Karpas-422 (cell line): ENCODE data around the gene TOR4A. TPM values are rescaled to one million over a fixed set of nuclear protein-coding genes. Genes with fewer than 3 reads are reported as not detected.

ENCODE experiments used
- DNase-seq: peaks from one replicate; pipeline ENCODE4 v3.0.0-alpha.2; 2015
- H2AFZ ChIP-seq: fragments of 200-600 bp; sonication (generic); 2 replicates; pipeline ENCODE4 v1.6.1; 2014; ENCODE audit warnings: antibody characterized with exemption, low read length, mixed read lengths
- H3K27ac ChIP-seq: fragments of 200-600 bp; sonication (generic); 2 replicates; pipeline ENCODE4 v1.5.1; 2014; ENCODE audit warnings: mild to moderate bottlenecking, low read length, moderate library complexity
- H3K27me3 ChIP-seq: fragments of 200-600 bp; sonication (generic); 2 replicates; pipeline ENCODE4 v1.6.1; 2014; ENCODE audit warnings: low read length, mixed read lengths
- H3K36me3 ChIP-seq: fragments of 200-600 bp; sonication (generic); 2 replicates; pipeline ENCODE4 v1.6.1; 2014; ENCODE audit warnings: low read length, mixed read lengths; ENCODE audit not compliant: insufficient read depth
- H3K4me1 ChIP-seq: fragments of 200-600 bp; sonication (generic); 2 replicates; pipeline ENCODE4 v1.6.1; 2014; ENCODE audit warnings: mild to moderate bottlenecking, low read length, mixed read lengths
- H3K4me2 ChIP-seq: fragments of 200-600 bp; sonication (generic); 2 replicates; pipeline ENCODE4 v1.6.1; 2014; ENCODE audit warnings: low read length, low read depth, mild to moderate bottlenecking; ENCODE audit not compliant: poor library complexity, severe bottlenecking
- H3K4me3 ChIP-seq: fragments of 200-600 bp; sonication (generic); 2 replicates; pipeline ENCODE4 v1.5.1; 2014; ENCODE audit warnings: mild to moderate bottlenecking, antibody characterized with exemption, low read length, mixed read lengths
- H3K79me2 ChIP-seq: fragments of 200-600 bp; sonication (generic); 2 replicates; pipeline ENCODE4 v1.6.1; 2014; ENCODE audit warnings: mild to moderate bottlenecking, low read length, mixed read lengths
- H3K9ac ChIP-seq: fragments of 200-600 bp; sonication (generic); 2 replicates; pipeline ENCODE4 v1.6.0; 2014; ENCODE audit warnings: low read length
- H3K9me2 ChIP-seq: fragments of 200-600 bp; sonication (generic), shearing (Covaris generic); replicated peaks from 2 replicates; pipeline ENCODE4 v1.6.0; 2014; ENCODE audit warnings: mild to moderate bottlenecking, low read length, moderate library complexity; ENCODE audit not compliant: insufficient read depth
- H3K9me3 ChIP-seq: fragments of 300-700, 200-600 bp; sonication (generic); 2 replicates; pipeline ENCODE4 v1.6.1; 2014; ENCODE audit warnings: low read length, mixed read lengths
- H4K20me1 ChIP-seq: fragments of 200-600 bp; sonication (generic); 2 replicates; pipeline ENCODE4 v1.6.1; 2014; ENCODE audit warnings: mild to moderate bottlenecking, antibody characterized with exemption, low read length, low read depth; ENCODE audit not compliant: insufficient read depth
- total RNA-seq: library from RNA; depleted of rRNA; stranded (reverse); fragments of >200 nt; shearing (Covaris generic); gene quantifications from 2 replicates; pipeline ENCODE4 v1.2.3, GENCODE V29; 2014; ENCODE audit warnings: low replicate concordance

The TOR4A gene
- total RNA-seq, 1 experiment from 2014 or later = 8.8 TPM

- H3K79me2 ChIP-seq = no peaks in the 10 kb centered on the region
- H3K9ac ChIP-seq = peak overlapping the region; percentile 90
- no peaks in the 10 kb centered on the region for H3K9me2 ChIP-seq
- H3K27ac ChIP-seq = peak overlapping the region; percentile 94
- H3K4me3 ChIP-seq = peak overlapping the region; percentile 77; the same call in 1 of the 2 replicates
- no peaks in the 10 kb centered on the region for H3K9me3 ChIP-seq
- no peak overlapping the region for H2AFZ ChIP-seq
- H3K4me2 ChIP-seq = peak overlapping the region; percentile 84
- H4K20me1 ChIP-seq = peaks cover 3% of the 10 kb centered on the region; the same call in 1 of the 2 replicates
- H3K27me3 ChIP-seq = no peaks in the 10 kb centered on the region
- DNase-seq = peak; percentile 42
- H3K4me1 ChIP-seq = peaks cover 59% of the 10 kb centered on the region
- peaks cover 2% of the 10 kb centered on the region; the same call in 1 of the 2 replicates for H3K36me3 ChIP-seq
Observed at GRCh38 chr9:137275588-137276472, 1.7 kb upstream of the TOR4A start.

GRCh38 chr9:137276473-137277328 is 825 bp upstream of the TOR4A start:
- Histone ChIP-seq H3K4me2 (peak overlapping the region; percentile 84), H3K36me3 (peaks cover 2% of the 10 kb centered on the region; the same call in 1 of the 2 replicates), H3K4me1 (peaks cover 59% of the 10 kb centered on the region), H2AFZ (no peak overlapping the region), H3K9ac (peak overlapping the region; percentile 90), H3K4me3 (peak overlapping the region; percentile 77), H3K9me3 (no peaks in the 10 kb centered on the region), H3K9me2 (no peaks in the 10 kb centered on the region), H3K27ac (peak overlapping the region; percentile 94), H4K20me1 (peaks cover 3% of the 10 kb centered on the region; the same call in 1 of the 2 replicates), H3K79me2 (no peaks in the 10 kb centered on the region), H3K27me3 (no peaks in the 10 kb centered on the region)
- DNase-seq = peak; percentile 87

GRCh38 chr9:137278061-137278701 is 655 bp downstream of the TOR4A start:
- H3K4me1 ChIP-seq = peaks cover 59% of the 10 kb centered on the region
- peaks cover 3% of the 10 kb centered on the region; the same call in 1 of the 2 replicates for H4K20me1 ChIP-seq
- peak; percentile 78 for DNase-seq
- peak overlapping the region; percentile 94 for H3K27ac ChIP-seq
- H3K9me3 ChIP-seq = no peaks in the 10 kb centered on the region
- H3K9ac ChIP-seq = peak overlapping the region; percentile 90
- no peak overlapping the region for H2AFZ ChIP-seq
- no peaks in the 10 kb centered on the region for H3K79me2 ChIP-seq
- no peaks in the 10 kb centered on the region for H3K27me3 ChIP-seq
- H3K4me3 ChIP-seq = peak overlapping the region; percentile 77
- H3K36me3 ChIP-seq = peaks cover 4% of the 10 kb centered on the region; the same call in 1 of the 2 replicates
- H3K9me2 ChIP-seq = no peaks in the 10 kb centered on the region
- H3K4me2 ChIP-seq = peak overlapping the region; percentile 84

GRCh38 chr9:137278721-137279711 is 1.5 kb downstream of the TOR4A start:
- Histone ChIP-seq H3K79me2 (no peaks in the 10 kb centered on the region), H3K27me3 (no peaks in the 10 kb centered on the region), H3K36me3 (peaks cover 12% of the 10 kb centered on the region), H3K4me2 (no peak overlapping the region), H2AFZ (no peak overlapping the region), H3K9me2 (no peaks in the 10 kb centered on the region), H3K9ac (no peak overlapping the region), H3K9me3 (no peaks in the 10 kb centered on the region), H4K20me1 (peaks cover 3% of the 10 kb centered on the region; the same call in 1 of the 2 replicates), H3K27ac (peak overlapping the region; percentile 94; the same call in 1 of the 2 replicates), H3K4me1 (peaks cover 50% of the 10 kb centered on the region), H3K4me3 (no peak overlapping the region)
- DNase-seq = peak; percentile 34

- no peak overlapping the region for H3K4me2 ChIP-seq
- no peaks in the 10 kb centered on the region for H3K27me3 ChIP-seq
- H3K9me3 ChIP-seq = no peaks in the 10 kb centered on the region
- H3K36me3 ChIP-seq = peaks cover 13% of the 10 kb centered on the region
- no peaks in the 10 kb centered on the region for H3K9me2 ChIP-seq
- H3K4me1 ChIP-seq = peaks cover 41% of the 10 kb centered on the region
- DNase-seq = no peak
- no peak overlapping the region for H3K27ac ChIP-seq
- no peak overlapping the region for H3K4me3 ChIP-seq
- H3K9ac ChIP-seq = no peak overlapping the region
- peaks cover 3% of the 10 kb centered on the region; the same call in 1 of the 2 replicates for H4K20me1 ChIP-seq
- no peaks in the 10 kb centered on the region for H3K79me2 ChIP-seq
- H2AFZ ChIP-seq = no peak overlapping the region
Observed at GRCh38 chr9:137279741-137280473, 2.4 kb downstream of the TOR4A start.

- Histone ChIP-seq H3K79me2 (no peaks in the 10 kb centered on the region), H3K9me2 (no peaks in the 10 kb centered on the region), H3K27ac (no peak overlapping the region), H3K27me3 (no peaks in the 10 kb centered on the region), H3K4me1 (peaks cover 33% of the 10 kb centered on the region), H3K9ac (no peak overlapping the region), H3K9me3 (no peaks in the 10 kb centered on the region), H3K4me3 (no peak overlapping the region), H3K4me2 (no peak overlapping the region), H4K20me1 (peaks cover 3% of the 10 kb centered on the region; the same call in 1 of the 2 replicates), H2AFZ (no peak overlapping the region), H3K36me3 (peaks cover 13% of the 10 kb centered on the region)
- DNase-seq = peak; percentile 71
Observed at GRCh38 chr9:137280474-137281344, 3.2 kb downstream of the TOR4A start.
